HG02870 (cell line): Measurements from ENCODE around the gene ANAPC10.

Experiments
- ATAC-seq: cut with Tn5 transposase; IDR thresholded peaks from one replicate; pipeline ENCODE4 v1.9.1; 2021; ENCODE audit warnings: mild to moderate bottlenecking, moderate library complexity; ENCODE audit not compliant: unreplicated experiment

ANAPC10 gene

GRCh38 chr4:145075742-145076468 is 22.1 kb downstream of the ANAPC10 start:
- ATAC-seq, result no peak

GRCh38 chr4:145071560-145071959 is 26.4 kb downstream of the ANAPC10 start:
- no peak for ATAC-seq

GRCh38 chr4:145069361-145069760 is 28.6 kb downstream of the ANAPC10 start:
- ATAC-seq, result no peak

- no peak for ATAC-seq
Measured at GRCh38 chr4:145066063-145066501, 31.9 kb downstream of the ANAPC10 start.

- ATAC-seq, result peak; percentile 66
Measured at GRCh38 chr4:145061318-145061920, 36.6 kb downstream of the ANAPC10 start.

GRCh38 chr4:145058256-145058655 is 39.7 kb downstream of the ANAPC10 start:
- ATAC-seq, result no peak

- no peak for ATAC-seq
Measured at GRCh38 chr4:145056325-145057130, 41.5 kb downstream of the ANAPC10 start.

- ATAC-seq, result no peak
Measured at GRCh38 chr4:145055533-145056257, 42.3 kb downstream of the ANAPC10 start.

- no peak for ATAC-seq
Measured at GRCh38 chr4:145049241-145049640, 48.8 kb downstream of the ANAPC10 start.

- ATAC-seq, result no peak
Measured at GRCh38 chr4:145048817-145049216, 49.2 kb downstream of the ANAPC10 start.

- ATAC-seq, result peak; percentile 76
Measured at GRCh38 chr4:145047151-145047550, 50.8 kb downstream of the ANAPC10 start.

GRCh38 chr4:145045180-145045579 is 52.8 kb downstream of the ANAPC10 start:
- ATAC-seq, result peak; percentile 38

GRCh38 chr4:145044341-145044740 is 53.7 kb downstream of the ANAPC10 start:
- no peak for ATAC-seq

- ATAC-seq, result no peak
Measured at GRCh38 chr4:145043306-145043705, 54.7 kb downstream of the ANAPC10 start.

GRCh38 chr4:145042601-145043285 is 55.3 kb downstream of the ANAPC10 start:
- ATAC-seq, result no peak

- peak; percentile 88 for ATAC-seq
Measured at GRCh38 chr4:145041378-145041777, 56.6 kb downstream of the ANAPC10 start.

GRCh38 chr4:145035494-145036136 is 62.4 kb downstream of the ANAPC10 start:
- ATAC-seq, result no peak

- ATAC-seq, result no peak
Measured at GRCh38 chr4:145034727-145035211, 63.2 kb downstream of the ANAPC10 start.

GRCh38 chr4:145019346-145019745 is 78.7 kb downstream of the ANAPC10 start:
- no peak for ATAC-seq

GRCh38 chr4:145014365-145014764 is 83.6 kb downstream of the ANAPC10 start:
- ATAC-seq, result no peak
